Measurements from ENCODE around the gene SLC45A2.
"Not testable (repeated sequence)": the region's sequence is repeated elsewhere in the genome, so short reads cannot be mapped to it uniquely, and the experiment has no call there.

The SLC45A2 gene

GRCh38 chr5:34015120-34015822 lies 30.8 kb upstream of the SLC45A2 start:
- DNase-seq (ENCODE audit: low spot score in 2 of 2) (no peak), ATAC-seq (replicated peaks; ENCODE audit: extremely low read depth, poor library complexity, severe bottlenecking) (no peak)
- Mint-ChIP-seq H3K4me3 (no peak overlapping the region), H3K27ac (ENCODE audit: low read depth) (no peak overlapping the region), H3K27me3 (no peaks in the 10 kb centered on the region), H3K4me1 (no peaks in the 10 kb centered on the region), H3K9me3 (no peaks in the 10 kb centered on the region), H3K36me3 (ENCODE audit: insufficient read depth) (peaks cover 4% of the 10 kb centered on the region)

GRCh38 chr5:34014626-34015025 lies 30.1 kb upstream of the SLC45A2 start:
- Mint-ChIP-seq H3K4me1 (no peaks in the 10 kb centered on the region), H3K36me3 (ENCODE audit: insufficient read depth) (peaks cover 3% of the 10 kb centered on the region), H3K9me3 (no peaks in the 10 kb centered on the region), H3K4me3 (no peak overlapping the region), H3K27me3 (no peaks in the 10 kb centered on the region), H3K27ac (ENCODE audit: low read depth) (no peak overlapping the region)
- ATAC-seq (replicated peaks; ENCODE audit: extremely low read depth, poor library complexity, severe bottlenecking), result no peak
- no peak for DNase-seq (ENCODE audit: low spot score in 2 of 2)

- H3K9me3 Mint-ChIP-seq, result no peaks in the 10 kb centered on the region
- H3K4me3 Mint-ChIP-seq, result no peak overlapping the region
- ATAC-seq (replicated peaks; ENCODE audit: extremely low read depth, poor library complexity, severe bottlenecking), result no peak
- no peak for DNase-seq (ENCODE audit: low spot score in 2 of 2)
- peaks cover 2% of the 10 kb centered on the region for H3K36me3 Mint-ChIP-seq (ENCODE audit: insufficient read depth)
- H3K27ac Mint-ChIP-seq (ENCODE audit: low read depth), result no peak overlapping the region
- H3K4me1 Mint-ChIP-seq, result peaks cover 3% of the 10 kb centered on the region
- H3K27me3 Mint-ChIP-seq, result no peaks in the 10 kb centered on the region
Observed at GRCh38 chr5:34013547-34013946, 29.1 kb upstream of the SLC45A2 start.

- Mint-ChIP-seq H3K36me3 (ENCODE audit: insufficient read depth) (peaks cover 8% of the 10 kb centered on the region), H3K4me3 (no peak overlapping the region), H3K4me1 (peaks cover 7% of the 10 kb centered on the region), H3K27me3 (no peaks in the 10 kb centered on the region), H3K27ac (ENCODE audit: low read depth) (no peak overlapping the region), H3K9me3 (no peaks in the 10 kb centered on the region)
- no peak for DNase-seq (ENCODE audit: low spot score in 2 of 2)
- ATAC-seq (replicated peaks; ENCODE audit: extremely low read depth, poor library complexity, severe bottlenecking), result no peak
Observed at GRCh38 chr5:34012791-34013190, 28.3 kb upstream of the SLC45A2 start.

GRCh38 chr5:34011536-34011935 lies 27.0 kb upstream of the SLC45A2 start:
- no peak overlapping the region for H3K27ac Mint-ChIP-seq (ENCODE audit: low read depth)
- H3K27me3 Mint-ChIP-seq, result no peaks in the 10 kb centered on the region

GRCh38 chr5:34010146-34010545 lies 25.7 kb upstream of the SLC45A2 start:
- H3K27me3 Mint-ChIP-seq, H3K4me3 Mint-ChIP-seq: not testable (repeated sequence)

More at GRCh38 chr5:34011536-34011935, 27.0 kb upstream of the SLC45A2 start:
- ATAC-seq (replicated peaks; ENCODE audit: extremely low read depth, poor library complexity, severe bottlenecking) (no peak), DNase-seq (ENCODE audit: low spot score in 2 of 2) (no peak)
- Mint-ChIP-seq H3K36me3 (ENCODE audit: insufficient read depth) (peaks cover 14% of the 10 kb centered on the region), H3K4me3 (no peak overlapping the region), H3K4me1 (peaks cover 16% of the 10 kb centered on the region), H3K9me3 (no peaks in the 10 kb centered on the region)

GRCh38 chr5:34009610-34010009 lies 25.1 kb upstream of the SLC45A2 start:
- H3K36me3 Mint-ChIP-seq (ENCODE audit: insufficient read depth), result peaks cover 19% of the 10 kb centered on the region
- H3K4me3 Mint-ChIP-seq, result no peak overlapping the region
- no peak for DNase-seq (ENCODE audit: low spot score in 2 of 2)
- H3K27me3 Mint-ChIP-seq, result no peaks in the 10 kb centered on the region
- peaks cover 23% of the 10 kb centered on the region for H3K4me1 Mint-ChIP-seq
- no peaks in the 10 kb centered on the region for H3K9me3 Mint-ChIP-seq
- H3K27ac Mint-ChIP-seq (ENCODE audit: low read depth), result peak overlapping the region; percentile 85
- no peak for ATAC-seq (replicated peaks; ENCODE audit: extremely low read depth, poor library complexity, severe bottlenecking)

More at GRCh38 chr5:34010146-34010545, 25.7 kb upstream of the SLC45A2 start:
- Mint-ChIP-seq H3K36me3 (ENCODE audit: insufficient read depth) (peaks cover 18% of the 10 kb centered on the region), H3K4me1 (peaks cover 23% of the 10 kb centered on the region)
- not testable (repeated sequence) for H3K27ac Mint-ChIP-seq (ENCODE audit: low read depth); DNase-seq (ENCODE audit: low spot score in 2 of 2); ATAC-seq (replicated peaks; ENCODE audit: extremely low read depth, poor library complexity, severe bottlenecking); H3K9me3 Mint-ChIP-seq

GRCh38 chr5:34008802-34009201 lies 24.3 kb upstream of the SLC45A2 start:
- Mint-ChIP-seq H3K27ac (ENCODE audit: low read depth) (peak overlapping the region; percentile 85), H3K4me1 (peaks cover 23% of the 10 kb centered on the region), H3K27me3 (no peaks in the 10 kb centered on the region), H3K9me3 (no peaks in the 10 kb centered on the region), H3K36me3 (ENCODE audit: insufficient read depth) (peaks cover 21% of the 10 kb centered on the region), H3K4me3 (peak overlapping the region; percentile 78)
- ATAC-seq (replicated peaks; ENCODE audit: extremely low read depth, poor library complexity, severe bottlenecking), result no peak
- DNase-seq (ENCODE audit: low spot score in 2 of 2), result no peak

GRCh38 chr5:34007621-34008600 lies 23.4 kb upstream of the SLC45A2 start, which contains the start of gene AMACR:
AMACR (minus strand) TSS chr5:34008050; CDS start chr5:34008019, 31 bp downstream.
- Mint-ChIP-seq H3K4me1 (peaks cover 23% of the 10 kb centered on the region), H3K27me3 (no peaks in the 10 kb centered on the region), H3K9me3 (no peaks in the 10 kb centered on the region), H3K4me3 (peak within 1 kb of the TSS; percentile 78), H3K27ac (ENCODE audit: low read depth) (peak within 1 kb of the TSS; percentile 85), H3K36me3 (ENCODE audit: insufficient read depth) (peaks cover 21% of the 10 kb centered on the region)
- peak; percentile 93 for ATAC-seq (replicated peaks; ENCODE audit: extremely low read depth, poor library complexity, severe bottlenecking)
- DNase-seq (ENCODE audit: low spot score in 2 of 2), result peak; percentile 76 to 85

GRCh38 chr5:34007201-34007620 lies 22.7 kb upstream of the SLC45A2 start:
- H3K27ac Mint-ChIP-seq (ENCODE audit: low read depth), result peak overlapping the region; percentile 85
- peaks cover 23% of the 10 kb centered on the region for H3K4me1 Mint-ChIP-seq
- DNase-seq (ENCODE audit: low spot score in 2 of 2), result no peak
- H3K27me3 Mint-ChIP-seq, result no peaks in the 10 kb centered on the region
- H3K9me3 Mint-ChIP-seq, result no peaks in the 10 kb centered on the region
- peaks cover 21% of the 10 kb centered on the region for H3K36me3 Mint-ChIP-seq (ENCODE audit: insufficient read depth)
- no peak for ATAC-seq (replicated peaks; ENCODE audit: extremely low read depth, poor library complexity, severe bottlenecking)
- peak overlapping the region; percentile 78 for H3K4me3 Mint-ChIP-seq

- H3K36me3 Mint-ChIP-seq (ENCODE audit: insufficient read depth), result peaks cover 19% of the 10 kb centered on the region
- no peaks in the 10 kb centered on the region for H3K9me3 Mint-ChIP-seq
- no peaks in the 10 kb centered on the region for H3K27me3 Mint-ChIP-seq
- ATAC-seq (replicated peaks; ENCODE audit: extremely low read depth, poor library complexity, severe bottlenecking) (no peak), DNase-seq (ENCODE audit: low spot score in 2 of 2) (no peak)
- no peak overlapping the region for H3K4me3 Mint-ChIP-seq
- H3K4me1 Mint-ChIP-seq, result peaks cover 23% of the 10 kb centered on the region
- H3K27ac Mint-ChIP-seq (ENCODE audit: low read depth), result no peak overlapping the region
Observed at GRCh38 chr5:34005681-34006080, 21.2 kb upstream of the SLC45A2 start.

- peaks cover 19% of the 10 kb centered on the region for H3K36me3 Mint-ChIP-seq (ENCODE audit: insufficient read depth)
- DNase-seq (ENCODE audit: low spot score in 2 of 2) (no peak), ATAC-seq (replicated peaks; ENCODE audit: extremely low read depth, poor library complexity, severe bottlenecking) (no peak)
- no peaks in the 10 kb centered on the region for H3K27me3 Mint-ChIP-seq
- H3K4me3 Mint-ChIP-seq, result no peak overlapping the region
- H3K27ac Mint-ChIP-seq (ENCODE audit: low read depth), result no peak overlapping the region
- peaks cover 23% of the 10 kb centered on the region for H3K4me1 Mint-ChIP-seq
- no peaks in the 10 kb centered on the region for H3K9me3 Mint-ChIP-seq
Observed at GRCh38 chr5:34005211-34005610, 20.7 kb upstream of the SLC45A2 start.

Data from central memory CD8-positive, alpha-beta T cell (primary cell).